ENCODE measurements around the gene ZNF236. TPM values are rescaled to one million over a fixed set of nuclear protein-coding genes. Genes with fewer than 3 reads are reported as not detected.

ZNF236 gene
- total and polyA plus RNA-seq, 2 donors (not counting 3 experiments of a cell fraction or from before 2014, with no cell fraction given): 4.5 to 14.7 TPM

- ChIA-PET CTCF (interaction anchor here (1.2 to 1.3 kb wide), 2 partner anchors 165 to 166 kb away, joined by 3 to 4 read pairs; no protein-coding TSS in a partner anchor), POLR2A (no interaction called here)
- dilution Hi-C loops (cut with MboI; ENCODE audit: extremely low pct_ligation_motif_present, low sequenced_read_pairs) (no loop called here), intact Hi-C loops (cut with micrococcal nuclease) (no loop called here)
- DNase-seq (ENCODE audit: low read depth, low spot score): no peak
- Histone ChIP-seq H2AFZ (ENCODE audit: low read depth, low read length) (no peak overlapping the region), H3K36me3 (ENCODE audit: control insufficient read depth in 2 of 2, extremely low read depth in 1 of 2, insufficient read depth in 2 of 2, low read length in 2 of 2) (no peaks in the 10 kb centered on the region), H3K4me2 (ENCODE audit: insufficient read depth, low read length) (no peak overlapping the region), H3K9me3 (replicated peaks; ENCODE audit: control insufficient read depth, insufficient read depth, low read length) (no peaks in the 10 kb centered on the region), H3K4me1 (ENCODE audit: control insufficient read depth, extremely low read depth, insufficient read depth, low read length) (no peaks in the 10 kb centered on the region), H3K27me3 (ENCODE audit: control insufficient read depth in 2 of 2, insufficient read depth in 2 of 2, low read length in 2 of 2) (no peaks in the 10 kb centered on the region), H4K20me1 (replicated peaks; ENCODE audit: control insufficient read depth, extremely low read depth, insufficient read depth, low read length) (no peaks in the 10 kb centered on the region), H3K4me3 (replicated peaks in 1 of 3; ENCODE audit: insufficient read depth in 1 of 3, low read depth in 1 of 3, low read length in 3 of 3) (no peak overlapping the region), H3K9ac (replicated peaks; ENCODE audit: extremely low read depth, insufficient read depth, low read length) (no peak overlapping the region), H3K9me1 (replicated peaks; ENCODE audit: control insufficient read depth, extremely low read depth, insufficient read depth, low read length) (no peaks in the 10 kb centered on the region), H3K79me2 (ENCODE audit: control insufficient read depth, insufficient read depth, low read length) (peaks cover 8% of the 10 kb centered on the region), H3K27ac (ENCODE audit: insufficient read depth, low read depth, low read length) (no peak overlapping the region)
- no peak for TF ChIP-seq CTCF (IDR thresholded peaks at IDR 0.05; ENCODE audit: extremely low read depth in 1 of 2, insufficient read depth in 1 of 2, low read depth in 1 of 2, low read length in 2 of 2)
- no peak for TF ChIP-seq POLR2A (IDR thresholded peaks at IDR 0.05; ENCODE audit: low read depth, low read length)
- TF ChIP-seq FOS (IDR thresholded peaks at IDR 0.05; ENCODE audit: borderline replicate concordance, insufficient read depth, low read length): no peak
- TF ChIP-seq POLR2AphosphoS5 (IDR thresholded peaks at IDR 0.05; ENCODE audit: insufficient read depth, low read depth, low read length): no peak
- no peak for TF ChIP-seq EZH2 (IDR thresholded peaks at IDR 0.05; ENCODE audit: borderline replicate concordance, low read depth, low read length, severe bottlenecking)
- TF ChIP-seq GATA2 (IDR thresholded peaks at IDR 0.05; ENCODE audit: insufficient read depth, insufficient read length, low read depth, low read length): no peak
- no peak for TF ChIP-seq MAX (IDR thresholded peaks at IDR 0.05; ENCODE audit: insufficient read depth, insufficient read length)
- TF ChIP-seq JUN (IDR thresholded peaks at IDR 0.05; ENCODE audit: borderline replicate concordance, insufficient read depth, insufficient read length, low read depth): no peak
- TF ChIP-seq MYC (IDR thresholded peaks at IDR 0.05; ENCODE audit: low read depth, low read length): no peak
- no peak for FAIRE-seq
- no TSS peak for BruUV-seq (replicated peaks)
Observed at GRCh38 chr18:76967721-76968472, 145.5 kb downstream of the ZNF236 start.

All from endothelial cell of umbilical vein (primary cell).